Naive thymus-derived CD4-positive, alpha-beta T cell (primary cell): ENCODE measurements around the gene CENPP. TPM values are rescaled to one million over a fixed set of nuclear protein-coding genes. Genes with fewer than 3 reads are reported as not detected.

ENCODE experiments used
- ATAC-seq: fragments of 150-1000 bp; cut with Tn5 transposase; 2 replicates; pipeline ENCODE4 v1.10.0; 2021; ENCODE audit warnings: mild to moderate bottlenecking, moderate library complexity
- CTCF ChIA-PET: fragments of 350-600 bp; sonication (Branson Sonifier 250); formaldehyde crosslinking; loops from one replicate; lab custom pipeline; 2021; ENCODE audit warnings: antibody characterized with exemption; lab: Charles Lee
- POLR2A ChIA-PET: fragments of 350-600 bp; sonication (Branson Sonifier 250); formaldehyde crosslinking; loops from one replicate; lab custom pipeline; 2021; ENCODE audit warnings: antibody characterized with exemption, inconsistent platforms; lab: Charles Lee
- DNase-seq, 9 donors: peaks; one replicate each; pipeline versions ENCODE4 v3.0.0 to v3.0.0-alpha.2; 2020 to 2022; ENCODE audit warnings: mixed read lengths in 1 of 9
- H3K27ac ChIP-seq: one replicate; pipeline ENCODE4 v1.7.0; 2013; ENCODE audit warnings: mild to moderate bottlenecking, low read depth, low read length, moderate library complexity
- H3K27me3 ChIP-seq, 2 donors: one replicate each; pipeline ENCODE4 v1.7.0; 2013; ENCODE audit warnings: low read length in 2 of 2, mild to moderate bottlenecking in 2 of 2, moderate library complexity in 2 of 2; ENCODE audit not compliant: control insufficient read depth in 2 of 2, insufficient read depth in 2 of 2
- H3K36me3 ChIP-seq, 3 experiments: 1 replicate in 2 of 3; 2 replicates in 1 of 3; pipeline ENCODE4 v1.7.0; 2013; ENCODE audit warnings: low read length in 3 of 3, mild to moderate bottlenecking in 3 of 3, moderate library complexity in 1 of 3; ENCODE audit not compliant: insufficient read depth in 3 of 3, control insufficient read depth in 2 of 3
- H3K4me1 ChIP-seq, 2 donors: one replicate each; pipeline ENCODE4 v1.7.0; 2013; ENCODE audit warnings: low read length in 2 of 2, mild to moderate bottlenecking in 2 of 2, moderate library complexity in 1 of 2; ENCODE audit not compliant: control insufficient read depth in 2 of 2, insufficient read depth in 2 of 2
- H3K4me3 ChIP-seq: 2 replicates; pipeline ENCODE4 v1.7.0; 2013; ENCODE audit warnings: mild to moderate bottlenecking, low read length
- H3K9me3 ChIP-seq, 3 experiments: 1 replicate in 2 of 3; 2 replicates in 1 of 3; pipeline ENCODE4 v1.7.0; 2013; ENCODE audit warnings: low read length in 3 of 3; ENCODE audit not compliant: control insufficient read depth in 2 of 3
- H3K27ac Mint-ChIP-seq, 9 donors: one replicate each; pipeline ENCODE4 v1.8.0; 2020 to 2022; ENCODE audit warnings: mixed read lengths in 9 of 9, mild to moderate bottlenecking in 8 of 9, moderate library complexity in 5 of 9, inconsistent platforms in 2 of 9
- H3K27me3 Mint-ChIP-seq, 5 donors: one replicate each; pipeline ENCODE4 v1.8.0; 2021 to 2022; ENCODE audit warnings: mixed read lengths in 5 of 5, mild to moderate bottlenecking in 1 of 5
- H3K36me3 Mint-ChIP-seq, 5 donors: one replicate each; pipeline ENCODE4 v1.8.0; 2020 to 2022; ENCODE audit warnings: mixed read lengths in 5 of 5, mild to moderate bottlenecking in 3 of 5, inconsistent platforms in 1 of 5
- H3K4me1 Mint-ChIP-seq, 7 donors: one replicate each; pipeline ENCODE4 v1.8.0; 2020 to 2022; ENCODE audit warnings: mixed read lengths in 7 of 7, mild to moderate bottlenecking in 3 of 7, inconsistent platforms in 1 of 7
- H3K4me3 Mint-ChIP-seq, 10 donors: one replicate each; pipeline ENCODE4 v1.8.0; 2020 to 2022; ENCODE audit warnings: mild to moderate bottlenecking in 10 of 10, mixed read lengths in 10 of 10, moderate library complexity in 6 of 10, inconsistent platforms in 2 of 10
- H3K9me3 Mint-ChIP-seq, 11 donors: one replicate each; pipeline ENCODE4 v1.8.0; 2020 to 2022; ENCODE audit warnings: mixed read lengths in 11 of 11, mild to moderate bottlenecking in 4 of 11, inconsistent platforms in 1 of 11, moderate library complexity in 1 of 11
- intact Hi-C, 2 donors: fragments of 100-400 bp; cut with micrococcal nuclease; formaldehyde crosslinking; loops; one replicate each; pipeline ENCODE4 v1.15.1; 2023
- polyA plus RNA-seq, 2 donors: library from polyadenylated mRNA; unstranded; fragments of 300-500 nt; fragmentation: Illumina TruSeq; gene quantifications; one replicate each; pipeline ENCODE4 v1.2.3, GENCODE V29; 2021
- total RNA-seq, 6 experiments: library from RNA in 5 of 6; stranded (reverse) in 5 of 6; gene quantifications; 1 replicate in 5 of 6; 2 replicates in 1 of 6; pipeline ENCODE4 v1.2.3 and lab custom pipeline; 2021 to 2026

CENPP gene
- total and polyA plus RNA-seq, 7 experiments from 2014 or later: 1.2 to 24.3 (median 3.8) TPM

DNA sequence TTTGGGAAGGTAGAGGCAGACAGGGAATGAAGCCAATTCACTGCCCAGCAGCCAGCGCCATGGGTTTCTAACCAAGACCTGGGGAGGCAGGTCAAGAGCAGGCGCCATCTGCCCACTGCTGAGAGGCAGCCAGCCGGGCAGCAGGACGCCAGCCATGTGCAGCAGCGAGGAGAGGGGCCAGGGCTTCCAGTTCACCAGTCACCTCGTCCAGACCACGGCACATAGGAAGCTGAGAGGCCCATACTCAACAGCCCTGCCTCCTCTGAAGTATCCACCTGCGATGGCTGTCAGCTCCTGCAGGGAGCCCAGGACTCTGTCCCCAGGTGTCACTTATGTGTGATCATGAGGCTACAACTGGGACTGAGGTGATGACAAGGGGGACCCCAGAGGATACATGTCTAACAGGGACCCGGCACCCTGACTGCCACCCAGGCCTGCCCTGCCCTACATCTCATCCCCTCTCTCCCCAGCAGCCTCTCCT is 314.1 kb downstream of the CENPP start:
- Histone ChIP-seq H3K27me3 (no peaks in the 10 kb centered on the region), H3K9me3 (no peaks in the 10 kb centered on the region), H3K4me1 (no peaks in the 10 kb centered on the region), H3K4me3 (no peak overlapping the region), H3K36me3 (peaks cover 0 to 94% (median 13%) of the 10 kb centered on the region in 3 experiments), H3K27ac (no peak overlapping the region)
- Mint-ChIP-seq H3K4me3 (no peak overlapping the region), H3K36me3 (peaks cover 20 to 66% (median 23%) of the 10 kb centered on the region in 5 donors), H3K27ac (no peak overlapping the region), H3K27me3 (no peaks in the 10 kb centered on the region), H3K4me1 (peaks cover 0 to 3% (median 0%) of the 10 kb centered on the region in 7 donors), H3K9me3 (peaks cover 0 to 3% (median 0%) of the 10 kb centered on the region in 11 donors)
- intact Hi-C loops: no loop called here
- ATAC-seq (no peak), DNase-seq (no peak)
- POLR2A ChIA-PET: no interaction called here
- CTCF ChIA-PET: no interaction called here

DNA sequence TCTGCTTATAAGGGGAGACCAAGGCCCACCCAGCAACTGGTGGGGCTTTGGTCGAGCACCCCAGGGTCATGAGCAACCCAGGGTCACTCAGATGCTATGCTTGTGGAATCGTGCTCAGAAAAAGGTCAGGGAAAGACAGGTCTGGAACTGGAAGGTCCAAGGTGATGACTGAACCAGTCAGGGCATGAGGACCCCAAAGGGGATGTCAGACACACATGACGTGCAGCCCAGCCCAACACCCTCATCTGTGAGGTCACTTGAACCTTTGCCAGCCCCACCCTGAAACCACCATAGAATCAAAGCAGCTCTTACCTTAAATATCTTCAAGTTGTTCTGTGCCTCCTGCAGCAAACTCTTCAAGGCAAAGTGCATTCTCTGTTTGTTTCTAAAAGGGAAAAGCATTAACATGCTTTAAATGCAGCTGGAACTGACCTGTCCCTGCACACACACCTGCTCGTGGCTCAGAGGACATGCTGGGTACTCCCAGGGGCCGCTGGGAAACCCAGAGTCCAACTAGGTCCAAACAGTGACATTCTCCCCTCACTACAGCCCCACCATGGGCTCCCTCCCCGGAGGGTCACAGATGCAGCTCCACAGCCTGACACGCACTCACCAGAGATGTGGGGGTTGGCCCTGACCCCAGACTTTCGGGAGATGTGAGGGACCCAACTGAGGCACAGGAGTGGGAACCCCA is 314.8 kb downstream of the CENPP start:
- Histone ChIP-seq H3K9me3 (no peaks in the 10 kb centered on the region), H3K36me3 (peaks cover 1 to 94% (median 15%) of the 10 kb centered on the region in 3 experiments), H3K4me3 (no peak overlapping the region), H3K27ac (no peak overlapping the region), H3K27me3 (no peaks in the 10 kb centered on the region), H3K4me1 (no peaks in the 10 kb centered on the region)
- ChIA-PET POLR2A (no interaction called here), CTCF (no interaction called here)
- peaks cover 0 to 3% (median 0%) of the 10 kb centered on the region in 7 donors for H3K4me1 Mint-ChIP-seq
- intact Hi-C loops: no loop called here
- H3K9me3 Mint-ChIP-seq: peaks cover 0 to 10% (median 2%) of the 10 kb centered on the region in 11 donors
- peaks cover 25 to 69% (median 31%) of the 10 kb centered on the region in 5 donors for H3K36me3 Mint-ChIP-seq
- no peaks in the 10 kb centered on the region for H3K27me3 Mint-ChIP-seq
- H3K4me3 Mint-ChIP-seq: no peak overlapping the region
- DNase-seq: no peak
- no peak overlapping the region for H3K27ac Mint-ChIP-seq
- ATAC-seq: no peak

DNA sequence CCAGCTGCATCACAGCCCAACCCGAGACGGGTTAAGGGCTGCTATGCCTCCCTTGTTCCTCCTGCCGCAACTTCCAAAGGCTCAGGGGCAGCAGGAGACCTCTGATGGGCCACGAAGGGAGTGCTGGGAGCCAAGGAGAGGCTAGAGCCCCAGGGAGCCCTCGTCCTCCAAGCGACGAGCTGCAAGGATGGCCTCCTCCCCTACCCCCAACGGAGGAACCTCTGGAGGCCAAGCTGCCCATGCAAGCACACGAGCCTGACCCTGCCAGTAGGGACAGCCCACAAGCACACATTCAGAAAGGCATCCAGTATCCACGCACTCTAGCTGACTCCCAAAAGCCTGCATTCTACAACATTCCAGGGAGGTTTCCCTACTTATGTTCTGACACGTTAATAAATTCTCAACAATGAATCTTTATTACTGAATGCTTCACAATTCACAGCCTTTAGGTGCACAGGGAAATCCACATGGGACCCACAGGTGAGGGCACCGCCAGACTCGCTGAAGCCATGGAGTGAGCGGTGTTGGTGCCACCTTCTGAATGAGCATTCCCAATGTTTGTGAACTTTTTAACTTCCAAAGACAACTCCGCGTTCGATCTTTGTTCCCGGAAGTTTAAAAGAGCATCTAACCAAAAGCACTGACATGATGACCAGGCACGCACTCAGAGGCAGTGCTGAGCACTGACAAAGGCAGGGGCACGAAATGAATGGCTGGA is 315.5 kb downstream of the CENPP start:
- Histone ChIP-seq H3K27ac (no peak overlapping the region), H3K36me3 (peaks cover 8 to 94% (median 15%) of the 10 kb centered on the region in 3 experiments), H3K9me3 (no peaks in the 10 kb centered on the region), H3K4me1 (no peaks in the 10 kb centered on the region), H3K4me3 (no peak overlapping the region), H3K27me3 (no peaks in the 10 kb centered on the region)
- Mint-ChIP-seq H3K4me3 (no peak overlapping the region), H3K27me3 (no peaks in the 10 kb centered on the region), H3K9me3 (peaks cover 0 to 17% (median 9%) of the 10 kb centered on the region in 11 donors), H3K36me3 (peaks cover 29 to 70% (median 36%) of the 10 kb centered on the region in 5 donors), H3K27ac (no peak overlapping the region), H3K4me1 (peaks cover 0 to 3% (median 0%) of the 10 kb centered on the region in 7 donors)
- intact Hi-C loops: no loop called here
- CTCF ChIA-PET: no interaction called here
- peak in 1 of 9 donors; percentile 8 for DNase-seq
- no peak for ATAC-seq
- POLR2A ChIA-PET: no interaction called here

DNA sequence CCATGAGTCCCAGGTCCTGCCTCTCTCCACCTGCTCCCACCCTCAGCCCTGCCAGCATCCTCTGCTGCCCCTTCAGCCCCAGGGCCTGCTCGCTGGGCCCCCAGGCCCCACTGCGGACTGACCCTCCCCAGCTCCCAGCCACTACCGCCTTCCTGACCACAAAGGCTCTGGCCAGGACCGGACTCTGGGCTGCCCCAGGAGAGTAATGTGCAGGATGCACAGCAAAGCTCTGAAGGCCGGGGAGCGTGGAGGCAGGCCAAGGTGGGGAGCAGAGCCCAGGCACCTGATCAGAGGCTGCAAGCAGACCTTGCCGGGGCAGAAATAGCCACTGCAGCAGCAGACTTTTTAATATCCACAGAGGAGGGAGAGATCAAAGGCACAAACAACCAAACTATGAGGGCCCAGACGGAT is 316.3 kb downstream of the CENPP start:
- H3K4me1 Mint-ChIP-seq: peaks cover 0 to 3% (median 0%) of the 10 kb centered on the region in 7 donors
- no peak overlapping the region for H3K4me3 Mint-ChIP-seq
- CTCF ChIA-PET: no interaction called here
- peaks cover 10 to 98% (median 15%) of the 10 kb centered on the region in 3 experiments for H3K36me3 ChIP-seq
- peaks cover 32 to 72% (median 42%) of the 10 kb centered on the region in 5 donors for H3K36me3 Mint-ChIP-seq
- no peaks in the 10 kb centered on the region for H3K27me3 ChIP-seq
- H3K4me1 ChIP-seq: no peaks in the 10 kb centered on the region
- peak in 1 of 9 donors; percentile 12 for DNase-seq
- H3K27ac Mint-ChIP-seq: no peak overlapping the region
- H3K27me3 Mint-ChIP-seq: no peaks in the 10 kb centered on the region
- intact Hi-C loops: no loop called here
- ATAC-seq: no peak
- H3K9me3 Mint-ChIP-seq: peaks cover 0 to 21% (median 12%) of the 10 kb centered on the region in 11 donors
- no peak overlapping the region for H3K4me3 ChIP-seq
- POLR2A ChIA-PET: no interaction called here
- H3K9me3 ChIP-seq: no peaks in the 10 kb centered on the region
- H3K27ac ChIP-seq: no peak overlapping the region

DNA sequence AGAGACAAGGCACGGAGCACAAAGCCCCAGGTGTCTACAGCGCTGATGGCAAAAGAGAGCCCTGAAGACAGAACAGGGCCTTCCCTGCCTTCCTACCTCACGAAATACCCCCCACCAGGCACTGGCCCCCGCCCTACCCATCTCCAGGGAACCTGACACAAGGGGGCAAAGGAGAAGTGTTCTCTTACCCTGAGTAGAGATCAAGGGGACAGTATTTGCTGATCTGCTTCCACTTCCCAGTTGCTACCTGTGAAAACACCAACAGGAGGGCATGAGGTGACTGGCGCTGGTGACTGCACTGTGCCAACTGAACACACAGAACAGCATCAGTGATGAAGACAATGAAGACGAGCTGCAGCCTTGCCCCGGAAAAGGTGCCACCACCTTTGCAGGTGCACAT is 316.8 kb downstream of the CENPP start:
- peaks cover 13 to 98% (median 15%) of the 10 kb centered on the region in 3 experiments for H3K36me3 ChIP-seq
- H3K36me3 Mint-ChIP-seq: peaks cover 37 to 73% (median 47%) of the 10 kb centered on the region in 5 donors
- POLR2A ChIA-PET: no interaction called here
- intact Hi-C loops: no loop called here
- no peaks in the 10 kb centered on the region for H3K27me3 Mint-ChIP-seq
- no peak overlapping the region for H3K4me3 ChIP-seq
- H3K4me1 Mint-ChIP-seq: peaks cover 0 to 4% (median 0%) of the 10 kb centered on the region in 7 donors
- no peak overlapping the region for H3K27ac Mint-ChIP-seq
- no peak overlapping the region for H3K27ac ChIP-seq
- no peaks in the 10 kb centered on the region for H3K27me3 ChIP-seq
- H3K4me3 Mint-ChIP-seq: no peak overlapping the region
- peaks cover 0 to 26% (median 12%) of the 10 kb centered on the region in 11 donors for H3K9me3 Mint-ChIP-seq
- no peak for ATAC-seq
- H3K4me1 ChIP-seq: no peaks in the 10 kb centered on the region
- no peak for DNase-seq
- CTCF ChIA-PET: no interaction called here
- no peaks in the 10 kb centered on the region for H3K9me3 ChIP-seq

DNA sequence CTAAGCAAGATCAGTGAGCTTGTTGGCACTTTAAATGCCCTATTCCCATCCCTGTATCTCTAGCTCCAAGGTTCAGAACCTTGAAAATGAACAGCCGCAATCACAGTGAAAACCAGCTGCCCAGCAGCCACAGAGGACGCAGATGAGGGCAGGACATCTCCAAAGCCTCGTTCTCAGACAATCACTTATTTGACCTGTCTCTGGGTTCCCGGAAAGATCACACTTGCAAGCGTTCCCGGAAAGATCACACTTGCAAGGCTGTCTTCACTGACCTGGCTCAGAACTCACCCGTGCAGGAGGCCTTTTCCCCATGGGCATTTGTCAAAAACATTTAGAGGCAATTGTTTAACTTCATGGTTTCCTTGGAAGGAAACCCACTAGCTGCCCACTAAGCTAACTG is 318.5 kb downstream of the CENPP start:
- CTCF ChIA-PET: no interaction called here

More for the DNA sequence above, 318.5 kb downstream of the CENPP start:
- Mint-ChIP-seq H3K4me1 (peaks cover 0 to 7% (median 0%) of the 10 kb centered on the region in 7 donors), H3K36me3 (peaks cover 39 to 83% (median 57%) of the 10 kb centered on the region in 5 donors), H3K9me3 (peaks cover 0 to 26% (median 12%) of the 10 kb centered on the region in 11 donors), H3K4me3 (no peak overlapping the region), H3K27me3 (no peaks in the 10 kb centered on the region), H3K27ac (no peak overlapping the region)
- H3K9me3 ChIP-seq: no peaks in the 10 kb centered on the region
- H3K27me3 ChIP-seq: no peaks in the 10 kb centered on the region
- ATAC-seq (no peak), DNase-seq (no peak)
- peaks cover 11 to 98% (median 19%) of the 10 kb centered on the region in 3 experiments for H3K36me3 ChIP-seq
- POLR2A ChIA-PET: interaction anchor here (1.2 kb wide), 1 partner anchor 23 kb away, joined by 3 read pairs; no protein-coding TSS in a partner anchor
- no peak overlapping the region for H3K27ac ChIP-seq
- intact Hi-C loops: no loop called here
- no peaks in the 10 kb centered on the region for H3K4me1 ChIP-seq
- no peak overlapping the region for H3K4me3 ChIP-seq
